Stomach smooth muscle (tissue), 2 donors: ENCODE results near the gene PKMYT1.

Source experiments
- H3K27ac ChIP-seq: one replicate; pipeline ENCODE4 v1.7.0; 2013; ENCODE audit warnings: mild to moderate bottlenecking, low read length, inconsistent platforms
- H3K27me3 ChIP-seq, 2 donors: one replicate each; pipeline ENCODE4 v1.7.0; 2013; ENCODE audit warnings: low read length in 2 of 2; ENCODE audit not compliant: insufficient read depth in 2 of 2, control insufficient read depth in 1 of 2
- H3K36me3 ChIP-seq, 2 donors: one replicate each; pipeline ENCODE4 v1.7.0; 2013; ENCODE audit warnings: low read length in 2 of 2; ENCODE audit not compliant: control insufficient read depth in 2 of 2, insufficient read depth in 2 of 2
- H3K4me1 ChIP-seq: one replicate; pipeline ENCODE4 v1.7.0; 2013; ENCODE audit warnings: low read length; ENCODE audit not compliant: control insufficient read depth, insufficient read depth
- H3K4me3 ChIP-seq, 2 donors: one replicate each; pipeline ENCODE4 v1.7.0; 2013; ENCODE audit warnings: low read length in 2 of 2
- H3K9ac ChIP-seq, 2 donors: one replicate each; pipeline ENCODE4 v1.7.0; 2013; ENCODE audit warnings: low read length in 2 of 2, mild to moderate bottlenecking in 1 of 2
- H3K9me3 ChIP-seq, 2 donors: one replicate each; pipeline ENCODE4 v1.7.0; 2013; ENCODE audit warnings: low read length in 2 of 2; ENCODE audit not compliant: control insufficient read depth in 2 of 2
- donor health status: healthy.
- donor health status: Pancreatic carcinoma.

PKMYT1 gene

GRCh38 chr16:3007957-3008689 lies 27.9 kb upstream of the PKMYT1 start:
- Histone ChIP-seq H3K4me3 (no peak overlapping the region), H3K27me3 (peaks cover 50 to 60% of the 10 kb centered on the region in 2 donors), H3K36me3 (no peaks in the 10 kb centered on the region), H3K9me3 (no peaks in the 10 kb centered on the region), H3K4me1 (peaks cover 10% of the 10 kb centered on the region), H3K9ac (no peak overlapping the region), H3K27ac (no peak overlapping the region)

GRCh38 chr16:3007059-3007956 lies 27.1 kb upstream of the PKMYT1 start:
- Histone ChIP-seq H3K4me3 (no peak overlapping the region), H3K9ac (no peak overlapping the region), H3K27ac (no peak overlapping the region), H3K9me3 (no peaks in the 10 kb centered on the region), H3K36me3 (no peaks in the 10 kb centered on the region), H3K27me3 (peaks cover 44 to 54% of the 10 kb centered on the region in 2 donors), H3K4me1 (peaks cover 10% of the 10 kb centered on the region)

GRCh38 chr16:3004781-3005284 lies 24.6 kb upstream of the PKMYT1 start:
- H3K4me1 ChIP-seq: peaks cover 10% of the 10 kb centered on the region
- no peaks in the 10 kb centered on the region for H3K9me3 ChIP-seq
- peaks cover 36 to 39% of the 10 kb centered on the region in 2 donors for H3K27me3 ChIP-seq
- H3K27ac ChIP-seq: no peak overlapping the region
- peak overlapping the region in 1 of 2 donors; percentile 40 for H3K4me3 ChIP-seq
- H3K36me3 ChIP-seq: no peaks in the 10 kb centered on the region
- no peak overlapping the region for H3K9ac ChIP-seq

GRCh38 chr16:3004319-3004718 lies 24.1 kb upstream of the PKMYT1 start:
- H3K36me3 ChIP-seq: no peaks in the 10 kb centered on the region
- H3K9ac ChIP-seq: no peak overlapping the region
- peaks cover 10% of the 10 kb centered on the region for H3K4me1 ChIP-seq
- H3K27me3 ChIP-seq: peaks cover 34% of the 10 kb centered on the region in 2 donors
- H3K9me3 ChIP-seq: no peaks in the 10 kb centered on the region
- no peak overlapping the region for H3K27ac ChIP-seq
- H3K4me3 ChIP-seq: no peak overlapping the region

GRCh38 chr16:3003582-3004270 lies 23.5 kb upstream of the PKMYT1 start:
- H3K36me3 ChIP-seq: no peaks in the 10 kb centered on the region
- peak overlapping the region in 1 of 2 donors; percentile 44 for H3K4me3 ChIP-seq
- no peak overlapping the region for H3K9ac ChIP-seq
- H3K27me3 ChIP-seq: peaks cover 29 to 32% of the 10 kb centered on the region in 2 donors
- H3K4me1 ChIP-seq: peaks cover 10% of the 10 kb centered on the region
- H3K9me3 ChIP-seq: no peaks in the 10 kb centered on the region
- H3K27ac ChIP-seq: no peak overlapping the region

GRCh38 chr16:3001316-3001715 lies 21.1 kb upstream of the PKMYT1 start:
- H3K9ac ChIP-seq: no peak overlapping the region

GRCh38 chr16:3000540-3000939 lies 20.3 kb upstream of the PKMYT1 start:
- H3K27me3 ChIP-seq: peaks cover 4 to 8% of the 10 kb centered on the region in 2 donors
- H3K9ac ChIP-seq: no peak overlapping the region
- peaks cover 7% of the 10 kb centered on the region for H3K4me1 ChIP-seq
- H3K36me3 ChIP-seq: no peaks in the 10 kb centered on the region
- H3K9me3 ChIP-seq: no peaks in the 10 kb centered on the region
- H3K4me3 ChIP-seq: no peak overlapping the region
- H3K27ac ChIP-seq: no peak overlapping the region

More at GRCh38 chr16:3001316-3001715, 21.1 kb upstream of the PKMYT1 start:
- peaks cover 7% of the 10 kb centered on the region for H3K4me1 ChIP-seq
- no peaks in the 10 kb centered on the region for H3K9me3 ChIP-seq
- no peak overlapping the region for H3K27ac ChIP-seq
- H3K36me3 ChIP-seq: no peaks in the 10 kb centered on the region
- no peak overlapping the region for H3K4me3 ChIP-seq
- H3K27me3 ChIP-seq: peaks cover 10 to 11% of the 10 kb centered on the region in 2 donors

GRCh38 chr16:2999929-3000328 lies 19.7 kb upstream of the PKMYT1 start:
- H3K9me3 ChIP-seq: no peaks in the 10 kb centered on the region
- H3K4me1 ChIP-seq: peaks cover 7% of the 10 kb centered on the region
- H3K4me3 ChIP-seq: no peak overlapping the region
- H3K36me3 ChIP-seq: no peaks in the 10 kb centered on the region
- H3K9ac ChIP-seq: no peak overlapping the region
- no peak overlapping the region for H3K27ac ChIP-seq
- peaks cover 2 to 7% of the 10 kb centered on the region in 2 donors for H3K27me3 ChIP-seq

GRCh38 chr16:2996298-2996697 lies 16.1 kb upstream of the PKMYT1 start:
- H3K4me3 ChIP-seq: no peak overlapping the region
- H3K9me3 ChIP-seq: no peaks in the 10 kb centered on the region
- H3K36me3 ChIP-seq: no peaks in the 10 kb centered on the region
- no peak overlapping the region for H3K9ac ChIP-seq
- H3K27ac ChIP-seq: no peak overlapping the region
- peaks cover 0 to 3% of the 10 kb centered on the region in 2 donors for H3K27me3 ChIP-seq
- no peaks in the 10 kb centered on the region for H3K4me1 ChIP-seq

GRCh38 chr16:2992383-2993081 lies 12.3 kb upstream of the PKMYT1 start:
- Histone ChIP-seq H3K36me3 (no peaks in the 10 kb centered on the region), H3K27ac (no peak overlapping the region), H3K4me1 (no peaks in the 10 kb centered on the region), H3K9ac (no peak overlapping the region), H3K27me3 (peaks cover 2 to 5% of the 10 kb centered on the region in 2 donors), H3K9me3 (no peaks in the 10 kb centered on the region), H3K4me3 (no peak overlapping the region)
